ENCODE data around the gene SMARCA2. TPM values are rescaled to one million over a fixed set of nuclear protein-coding genes. Genes with fewer than 3 reads are reported as not detected.

Gene SMARCA2
- total RNA-seq, 1 donor from 2014 or later = 4.2 TPM

DNA sequence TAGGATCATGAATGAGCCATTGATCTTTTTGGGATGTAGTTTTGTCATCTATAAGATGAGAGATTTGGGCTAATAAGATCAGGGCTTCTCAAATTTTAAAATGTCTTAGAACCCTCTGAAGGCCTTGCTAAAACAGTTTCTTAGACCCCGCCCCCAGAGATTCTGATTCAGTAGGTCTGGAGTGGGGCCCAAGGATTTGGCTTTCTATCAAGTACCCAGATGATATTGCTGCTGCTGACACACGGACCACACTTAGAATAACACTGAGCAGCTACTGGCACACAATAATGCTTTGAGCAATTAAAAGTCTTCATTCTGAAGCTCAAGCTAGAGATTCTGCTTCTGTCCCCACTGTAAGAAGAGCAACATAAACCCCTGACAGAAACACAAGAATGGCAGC lies 216.7 kb downstream of the SMARCA2 start:
- no peak overlapping the region for H3K9ac ChIP-seq
- H3K36me3 Mint-ChIP-seq = no peaks in the 10 kb centered on the region
- H3K4me2 ChIP-seq = no peak overlapping the region
- H3K4me1 ChIP-seq = no peaks in the 10 kb centered on the region
- H3K9me3 ChIP-seq (ENCODE audit: low read depth) = no peaks in the 10 kb centered on the region
- no peaks in the 10 kb centered on the region for H3K79me2 ChIP-seq (ENCODE audit: low read depth)
- no peak overlapping the region for H3K27ac Mint-ChIP-seq
- no peak overlapping the region for H3K4me3 Mint-ChIP-seq
- peaks cover 2% of the 10 kb centered on the region for H3K27me3 Mint-ChIP-seq (ENCODE audit: insufficient read depth, low read depth)
- H3K27me3 ChIP-seq = no peaks in the 10 kb centered on the region
- no peak overlapping the region for H3K4me3 ChIP-seq
- DNase-seq (ENCODE audit: low spot score) = no peak
- H3K4me1 Mint-ChIP-seq = peaks cover 14% of the 10 kb centered on the region
- TF ChIP-seq, protein P1, sequence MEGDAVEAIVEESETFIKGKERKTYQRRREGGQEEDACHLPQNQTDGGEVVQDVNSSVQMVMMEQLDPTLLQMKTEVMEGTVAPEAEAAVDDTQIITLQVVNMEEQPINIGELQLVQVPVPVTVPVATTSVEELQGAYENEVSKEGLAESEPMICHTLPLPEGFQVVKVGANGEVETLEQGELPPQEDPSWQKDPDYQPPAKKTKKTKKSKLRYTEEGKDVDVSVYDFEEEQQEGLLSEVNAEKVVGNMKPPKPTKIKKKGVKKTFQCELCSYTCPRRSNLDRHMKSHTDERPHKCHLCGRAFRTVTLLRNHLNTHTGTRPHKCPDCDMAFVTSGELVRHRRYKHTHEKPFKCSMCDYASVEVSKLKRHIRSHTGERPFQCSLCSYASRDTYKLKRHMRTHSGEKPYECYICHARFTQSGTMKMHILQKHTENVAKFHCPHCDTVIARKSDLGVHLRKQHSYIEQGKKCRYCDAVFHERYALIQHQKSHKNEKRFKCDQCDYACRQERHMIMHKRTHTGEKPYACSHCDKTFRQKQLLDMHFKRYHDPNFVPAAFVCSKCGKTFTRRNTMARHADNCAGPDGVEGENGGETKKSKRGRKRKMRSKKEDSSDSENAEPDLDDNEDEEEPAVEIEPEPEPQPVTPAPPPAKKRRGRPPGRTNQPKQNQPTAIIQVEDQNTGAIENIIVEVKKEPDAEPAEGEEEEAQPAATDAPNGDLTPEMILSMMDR (IDR thresholded peaks at IDR 0.05) = no peak
- no peak for TF ChIP-seq EZH2 (IDR thresholded peaks at IDR 0.05)
- no peak for TF ChIP-seq EZH2phosphoT487 (IDR thresholded peaks at IDR 0.05)
- no peaks in the 10 kb centered on the region for H3F3A ChIP-seq (ENCODE audit: low read depth)
- H3K36me3 ChIP-seq = no peaks in the 10 kb centered on the region
- no peaks in the 10 kb centered on the region for H3K9me3 Mint-ChIP-seq
- no peak overlapping the region for H3K27ac ChIP-seq
- no peaks in the 10 kb centered on the region for H4K20me1 ChIP-seq (ENCODE audit: low read depth)
- H2AFZ ChIP-seq (replicated peaks) = no peak overlapping the region

DNA sequence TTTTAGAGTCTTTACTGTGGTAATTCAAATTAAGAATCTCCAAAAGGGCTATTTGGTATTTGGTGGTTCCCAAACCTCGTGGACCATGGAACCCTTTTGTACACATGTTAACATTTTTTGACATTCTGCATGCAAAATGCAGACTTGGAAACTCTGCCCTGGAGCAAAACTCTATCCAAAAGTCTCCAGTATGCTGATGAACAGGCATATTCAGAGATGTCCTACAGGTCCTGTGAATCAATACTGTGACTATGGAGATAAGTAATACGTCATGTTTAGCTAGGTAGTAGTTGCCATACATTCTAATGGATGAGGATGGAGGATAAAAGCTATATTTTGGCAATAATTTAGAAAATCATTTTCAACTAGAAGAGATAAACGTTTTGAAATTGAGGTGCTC lies 218.1 kb downstream of the SMARCA2 start:
- TF ChIP-seq, protein P1 (IDR thresholded peaks at IDR 0.05) = no peak
- no peak for TF ChIP-seq EZH2phosphoT487 (IDR thresholded peaks at IDR 0.05)
- TF ChIP-seq EZH2 (IDR thresholded peaks at IDR 0.05) = no peak
- Histone ChIP-seq H2AFZ (replicated peaks) (no peak overlapping the region), H3K27ac (no peak overlapping the region), H3K4me3 (no peak overlapping the region), H3K9ac (no peak overlapping the region), H3K4me1 (no peaks in the 10 kb centered on the region), H4K20me1 (ENCODE audit: low read depth) (no peaks in the 10 kb centered on the region), H3K9me3 (ENCODE audit: low read depth) (no peaks in the 10 kb centered on the region), H3F3A (ENCODE audit: low read depth) (no peaks in the 10 kb centered on the region), H3K79me2 (ENCODE audit: low read depth) (no peaks in the 10 kb centered on the region), H3K4me2 (no peak overlapping the region), H3K36me3 (no peaks in the 10 kb centered on the region), H3K27me3 (no peaks in the 10 kb centered on the region)
- Mint-ChIP-seq H3K9me3 (no peaks in the 10 kb centered on the region), H3K27ac (no peak overlapping the region), H3K4me1 (peaks cover 9% of the 10 kb centered on the region), H3K4me3 (no peak overlapping the region), H3K27me3 (ENCODE audit: insufficient read depth, low read depth) (peaks cover under 1% of the 10 kb centered on the region), H3K36me3 (no peaks in the 10 kb centered on the region)
- no peak for DNase-seq (ENCODE audit: low spot score)

DNA sequence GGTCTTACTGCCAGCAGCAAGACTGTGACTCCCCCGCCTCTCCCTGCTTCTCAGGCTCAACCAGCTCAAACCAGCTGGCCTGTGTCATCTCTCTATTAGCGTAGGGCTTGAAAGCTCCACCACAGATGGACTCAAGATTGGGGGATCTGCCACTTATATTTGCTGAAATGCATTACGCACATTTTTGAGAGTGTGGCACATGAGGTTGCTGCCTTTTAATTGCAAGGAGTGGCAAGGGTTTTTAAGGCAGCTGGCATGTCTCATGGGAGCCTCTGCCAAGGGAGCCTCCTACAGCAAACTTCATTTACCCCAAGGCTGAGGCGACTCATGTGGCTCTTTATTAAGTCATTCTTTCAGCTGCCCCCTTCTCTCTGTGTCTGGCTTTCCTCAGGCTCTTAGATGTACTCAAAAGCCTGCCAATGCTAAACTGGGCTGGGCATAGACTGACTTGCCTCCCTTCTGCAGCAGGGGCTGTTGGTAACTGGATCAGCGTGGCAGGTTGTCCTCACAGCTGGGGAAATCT lies 219.3 kb downstream of the SMARCA2 start:
- Histone ChIP-seq H4K20me1 (ENCODE audit: low read depth) (no peaks in the 10 kb centered on the region), H3K36me3 (no peaks in the 10 kb centered on the region), H3K27ac (no peak overlapping the region), H3K79me2 (ENCODE audit: low read depth) (no peaks in the 10 kb centered on the region), H3K9ac (no peak overlapping the region), H3K4me3 (no peak overlapping the region), H3K9me3 (ENCODE audit: low read depth) (no peaks in the 10 kb centered on the region), H3K4me1 (no peaks in the 10 kb centered on the region), H3K27me3 (no peaks in the 10 kb centered on the region), H3F3A (ENCODE audit: low read depth) (no peaks in the 10 kb centered on the region), H3K4me2 (no peak overlapping the region), H2AFZ (replicated peaks) (peak overlapping the region; percentile 69)
- no peak for DNase-seq (ENCODE audit: low spot score)
- Mint-ChIP-seq H3K36me3 (no peaks in the 10 kb centered on the region), H3K27ac (no peak overlapping the region), H3K4me3 (no peak overlapping the region), H3K4me1 (peaks cover 8% of the 10 kb centered on the region), H3K9me3 (no peaks in the 10 kb centered on the region), H3K27me3 (ENCODE audit: insufficient read depth, low read depth) (no peaks in the 10 kb centered on the region)
- TF ChIP-seq EZH2 (IDR thresholded peaks at IDR 0.05) = no peak
- no peak for TF ChIP-seq EZH2phosphoT487 (IDR thresholded peaks at IDR 0.05)
- TF ChIP-seq, protein P1 (IDR thresholded peaks at IDR 0.05) = no peak
